Activated CD8-positive, alpha-beta memory T cell treated with anti-CD3 and anti-CD28 coated beads, Interleukin-2, amount 50 U/mL, for 1 hour (primary cell): ENCODE measurements around the gene TRIM32.

Source experiments
- DNase-seq: peaks from one replicate; pipeline ENCODE4 v3.0.0-alpha.2; 2020; ENCODE audit errors: extremely low read depth

TRIM32 gene, protein sequence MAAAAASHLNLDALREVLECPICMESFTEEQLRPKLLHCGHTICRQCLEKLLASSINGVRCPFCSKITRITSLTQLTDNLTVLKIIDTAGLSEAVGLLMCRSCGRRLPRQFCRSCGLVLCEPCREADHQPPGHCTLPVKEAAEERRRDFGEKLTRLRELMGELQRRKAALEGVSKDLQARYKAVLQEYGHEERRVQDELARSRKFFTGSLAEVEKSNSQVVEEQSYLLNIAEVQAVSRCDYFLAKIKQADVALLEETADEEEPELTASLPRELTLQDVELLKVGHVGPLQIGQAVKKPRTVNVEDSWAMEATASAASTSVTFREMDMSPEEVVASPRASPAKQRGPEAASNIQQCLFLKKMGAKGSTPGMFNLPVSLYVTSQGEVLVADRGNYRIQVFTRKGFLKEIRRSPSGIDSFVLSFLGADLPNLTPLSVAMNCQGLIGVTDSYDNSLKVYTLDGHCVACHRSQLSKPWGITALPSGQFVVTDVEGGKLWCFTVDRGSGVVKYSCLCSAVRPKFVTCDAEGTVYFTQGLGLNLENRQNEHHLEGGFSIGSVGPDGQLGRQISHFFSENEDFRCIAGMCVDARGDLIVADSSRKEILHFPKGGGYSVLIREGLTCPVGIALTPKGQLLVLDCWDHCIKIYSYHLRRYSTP

GRCh38 chr9:116687074-116687753, at the start of gene TRIM32:
TSS of gene TRIM32 (plus strand) at chr9:116687305. CDS start at chr9:116697743, 10,438 bp downstream.
- peak; percentile 71 for DNase-seq

- DNase-seq: no peak
Observed at GRCh38 chr9:116639251-116639741, 47.8 kb upstream of the TRIM32 start.

DNA sequence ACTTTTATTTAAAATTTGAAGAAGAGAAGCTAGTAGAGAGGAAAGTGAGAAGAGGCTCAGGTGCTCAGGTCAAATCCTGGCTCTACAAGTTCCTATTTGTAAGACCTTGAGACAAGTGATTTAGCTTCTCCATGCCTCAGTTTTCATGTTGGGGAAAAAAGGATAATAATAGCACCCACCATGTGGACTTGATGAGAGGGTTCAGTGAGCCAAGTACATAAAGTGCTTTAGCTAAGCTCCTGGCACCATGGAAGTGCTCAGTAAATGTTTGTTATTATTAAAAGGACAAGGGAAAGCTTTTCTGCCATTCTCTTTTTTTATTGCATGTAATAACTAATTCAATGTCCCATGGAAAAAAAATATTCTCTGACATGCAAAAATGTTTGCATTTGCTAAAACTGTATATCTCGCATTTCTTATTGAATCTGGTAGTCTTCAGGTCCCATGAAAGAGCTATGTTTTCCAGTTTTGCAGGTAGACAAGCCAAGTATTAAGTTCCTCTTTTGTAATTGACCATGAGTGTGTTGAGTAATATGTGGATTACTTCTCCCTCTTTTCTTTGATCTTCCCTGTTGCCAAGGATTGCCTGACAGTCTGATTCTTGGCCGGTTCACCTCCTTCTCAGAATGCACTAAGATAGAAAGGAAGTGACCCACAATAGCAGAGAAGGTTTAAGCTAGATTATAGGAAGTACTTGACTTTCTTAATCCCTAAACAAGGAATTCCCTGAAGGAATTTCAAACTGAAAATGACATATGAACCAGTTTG, 45.6 kb upstream of the TRIM32 start:
- DNase-seq: no peak

DNA sequence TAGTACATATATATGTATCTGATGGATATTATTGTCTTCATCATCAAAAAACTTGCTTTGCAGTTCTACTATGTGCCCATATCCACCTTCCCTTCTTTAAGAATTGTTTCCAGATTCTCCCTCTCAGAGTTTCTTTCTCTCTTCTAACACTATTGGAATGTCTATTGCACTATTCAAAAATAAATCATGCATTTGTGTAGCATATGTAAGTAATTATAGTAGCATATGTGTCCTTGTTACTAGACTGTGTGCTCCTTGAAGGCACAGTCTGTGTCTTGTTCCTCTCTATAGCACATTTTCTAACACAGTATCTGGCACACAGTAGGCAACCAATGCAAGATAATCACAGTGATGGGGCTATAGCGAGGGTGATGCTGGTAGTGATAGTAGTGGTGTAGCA, 43.4 kb upstream of the TRIM32 start:
- DNase-seq: no peak

DNA sequence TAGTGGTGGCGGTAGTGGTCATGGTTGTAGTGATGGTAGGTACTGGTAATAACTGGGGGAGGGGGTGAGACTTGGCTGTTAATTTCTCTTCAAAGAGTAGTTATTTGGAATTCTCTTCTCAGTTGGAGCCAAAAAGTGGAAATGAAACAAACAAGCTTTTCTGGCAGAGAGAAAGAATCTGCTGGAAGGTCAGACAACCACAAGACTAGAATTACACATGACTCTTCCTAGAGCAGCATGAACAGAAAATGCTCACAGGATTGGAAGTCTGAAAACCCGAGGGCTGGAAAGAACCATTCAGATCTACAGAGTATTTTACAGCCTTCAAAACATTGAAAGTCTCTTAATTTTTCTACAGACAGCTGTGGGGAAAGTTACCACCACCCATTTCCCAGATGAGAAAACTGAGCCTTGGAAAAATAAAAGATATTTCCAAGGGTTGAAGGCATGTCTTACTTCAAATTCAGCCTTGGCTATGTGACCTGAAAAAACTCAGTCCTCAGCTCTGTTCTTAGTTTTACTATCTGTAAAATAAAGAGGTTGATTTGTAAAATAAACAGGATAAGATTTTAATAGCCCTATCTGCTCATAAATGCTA, 42.9 kb upstream of the TRIM32 start:
- no peak for DNase-seq

GRCh38 chr9:116646661-116647514, 40.2 kb upstream of the TRIM32 start:
- DNase-seq: no peak

DNA sequence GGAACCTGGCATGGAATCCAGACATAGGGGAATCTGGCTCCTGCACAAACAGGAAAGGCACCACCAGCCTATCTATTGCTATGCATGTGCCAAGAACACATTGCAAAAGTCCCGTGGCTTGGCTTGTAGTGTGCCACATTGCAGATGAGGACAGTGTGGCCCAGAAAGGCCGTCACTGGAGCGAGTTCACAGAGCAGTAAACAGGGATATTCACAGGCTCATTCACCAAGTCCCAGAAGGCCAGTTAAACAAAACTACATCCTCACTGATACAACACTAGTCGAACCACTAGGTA, 39.6 kb upstream of the TRIM32 start:
- no peak for DNase-seq

DNA sequence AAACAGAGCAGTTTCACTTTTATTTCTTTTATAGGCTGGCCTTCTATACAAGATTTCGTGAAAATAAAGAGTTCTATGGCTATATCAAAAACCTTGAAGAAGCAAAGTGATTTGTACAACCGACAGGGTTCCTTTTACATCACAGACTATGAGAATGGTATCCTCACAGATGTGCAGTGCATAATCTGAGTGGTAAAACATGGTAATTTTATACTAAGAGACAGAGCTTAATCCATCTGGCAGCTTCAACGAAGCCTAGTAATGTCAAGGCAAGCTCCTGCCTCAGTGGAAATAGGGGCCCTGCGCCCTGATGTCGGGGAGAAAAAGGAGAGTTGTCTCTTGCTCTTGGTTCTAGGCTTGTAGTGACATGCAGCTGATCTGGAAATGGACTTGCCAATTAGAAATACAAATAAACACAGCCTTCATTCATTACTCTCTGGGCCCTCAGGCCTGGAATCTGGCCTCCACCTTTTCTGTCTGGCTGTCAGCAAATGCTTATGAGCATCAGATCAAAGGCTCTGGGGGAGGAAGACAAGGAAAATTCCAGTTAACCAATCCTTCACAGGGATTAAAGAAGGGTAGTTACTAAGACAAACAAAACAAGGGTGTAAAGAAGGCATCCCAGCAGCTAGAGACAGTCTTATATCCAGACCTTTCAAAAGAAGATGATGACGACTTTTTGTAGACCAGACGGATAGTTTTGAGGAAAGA, 33.6 kb upstream of the TRIM32 start:
- DNase-seq: no peak

- DNase-seq: no peak
Observed at GRCh38 chr9:116654059-116654355, 33.1 kb upstream of the TRIM32 start.

DNA sequence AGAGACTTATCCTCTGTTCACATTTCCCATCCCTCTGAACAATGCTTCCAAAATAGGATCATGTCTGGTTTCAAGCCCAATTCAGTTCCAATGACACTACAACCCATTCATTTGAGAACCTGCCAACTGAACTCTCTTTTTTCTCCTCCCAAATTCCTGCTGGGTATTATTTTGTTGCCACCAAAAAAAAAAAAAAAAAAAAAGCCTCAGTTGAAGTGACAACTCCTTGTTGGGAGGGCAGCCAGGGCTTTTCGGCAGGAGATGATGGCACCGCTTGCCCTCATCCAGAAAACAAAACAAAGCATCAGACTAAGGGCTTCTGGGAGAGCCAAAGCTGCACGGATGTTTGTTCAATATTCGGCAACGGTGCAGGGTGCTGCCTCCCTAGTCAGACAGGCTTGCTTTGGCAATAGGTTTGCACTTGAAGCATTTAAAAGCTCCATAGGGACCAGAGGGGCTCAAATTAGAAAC, 30.6 kb upstream of the TRIM32 start:
- no peak for DNase-seq

DNA sequence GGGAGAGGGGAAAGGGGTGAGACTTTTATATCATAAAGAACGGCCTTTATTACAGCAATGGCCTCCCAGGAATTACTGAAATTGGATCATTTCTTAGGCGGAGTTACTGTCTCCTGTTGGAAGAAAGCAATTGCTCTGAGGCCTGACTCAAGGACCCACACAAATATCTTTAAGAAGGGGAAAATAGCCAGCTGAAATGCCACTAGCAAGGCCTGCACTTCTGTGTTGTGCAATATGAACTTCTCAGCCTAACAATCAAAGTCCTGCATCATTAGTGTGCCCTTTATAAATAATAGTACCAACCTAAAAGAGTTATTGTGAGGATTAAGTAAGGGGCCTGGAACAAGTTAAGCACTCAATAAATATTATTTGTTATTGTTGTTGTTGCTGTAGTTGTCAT, 30.1 kb upstream of the TRIM32 start:
- no peak for DNase-seq

- no peak for DNase-seq
Observed at GRCh38 chr9:116658265-116658664, 28.8 kb upstream of the TRIM32 start.

- no peak for DNase-seq
Observed at GRCh38 chr9:116661037-116661954, 25.8 kb upstream of the TRIM32 start.

DNA sequence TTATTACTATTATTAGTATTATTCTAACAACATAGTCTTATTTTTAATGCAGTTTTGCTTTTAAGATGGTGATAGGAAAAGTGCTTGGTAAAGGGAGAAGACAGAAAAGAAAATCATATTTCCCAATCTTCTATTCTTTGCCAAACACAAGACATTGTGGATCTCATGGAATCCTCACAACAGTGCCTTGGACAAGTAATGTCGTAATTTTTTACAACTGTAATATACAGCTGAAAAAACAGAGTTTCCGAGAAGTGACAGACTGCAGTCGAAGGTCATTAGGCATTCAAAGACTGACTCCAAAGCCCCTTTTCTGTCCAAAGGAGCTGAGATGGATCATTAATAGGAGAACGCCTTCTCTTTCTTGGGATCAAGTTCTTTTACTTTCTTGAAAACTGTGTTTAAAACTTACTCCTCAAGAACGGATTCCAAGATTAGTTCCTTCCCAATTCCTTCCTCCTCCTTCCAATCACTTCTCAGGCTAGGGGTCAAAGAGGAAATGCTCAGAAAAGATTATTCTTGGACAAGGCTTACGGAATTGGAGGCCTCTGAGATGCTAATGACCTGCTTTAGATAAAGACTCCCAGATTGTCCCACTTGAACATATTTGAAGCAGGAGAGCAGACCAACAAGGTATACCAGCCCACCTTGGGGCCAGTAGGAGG, 24.3 kb upstream of the TRIM32 start:
- no peak for DNase-seq

DNA sequence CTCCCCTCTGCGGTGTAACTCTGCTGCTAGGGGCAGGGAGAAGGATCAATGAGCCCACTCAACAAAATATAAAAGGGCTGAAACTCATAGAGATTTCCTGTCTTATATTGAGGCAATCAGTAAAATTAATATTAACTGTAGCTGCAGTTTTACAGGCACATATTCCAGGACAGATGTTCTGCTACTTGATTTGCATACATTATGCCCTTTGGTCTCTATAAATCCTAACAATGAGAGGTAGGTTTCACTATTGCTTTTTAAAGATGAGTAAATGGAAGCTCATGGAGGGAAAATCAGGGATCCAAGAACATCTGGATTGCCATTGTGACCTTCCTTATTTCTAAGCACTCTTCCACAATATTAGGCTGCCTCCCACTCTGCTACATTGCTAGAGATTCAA, 23.5 kb upstream of the TRIM32 start:
- DNase-seq: no peak

DNA sequence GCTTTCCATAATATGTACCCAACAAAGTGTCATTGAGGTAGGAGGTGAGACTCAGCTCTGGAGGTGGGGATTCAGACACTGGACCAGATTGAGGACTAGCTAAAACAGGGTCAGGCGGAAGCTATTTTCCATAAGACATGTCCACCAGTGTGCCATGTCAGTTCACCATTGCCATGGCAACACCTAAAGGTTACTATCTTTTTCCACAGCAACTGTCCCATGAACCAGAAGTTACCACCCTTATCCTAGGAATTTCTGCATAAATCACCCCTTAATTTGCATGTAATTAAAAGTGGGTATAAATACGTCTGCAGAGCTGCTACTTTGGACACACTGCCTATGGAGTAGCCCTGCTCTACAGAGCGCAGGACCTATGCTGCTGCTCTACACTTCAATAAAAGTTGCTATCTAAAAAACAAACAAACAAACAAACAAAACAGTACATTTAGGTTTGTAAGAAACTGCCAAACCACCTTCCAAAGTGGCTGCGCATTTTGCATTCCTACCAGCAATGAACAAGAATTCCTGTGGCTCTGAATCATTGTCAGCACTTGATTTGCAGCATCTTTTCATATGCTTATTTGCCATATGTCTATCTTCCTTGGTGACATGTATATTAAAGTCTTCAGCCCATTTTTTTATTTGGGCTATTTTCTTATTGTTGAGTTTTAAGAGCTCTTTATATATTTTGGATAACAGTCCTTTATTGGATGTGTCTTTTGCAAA, 18.0 kb upstream of the TRIM32 start:
- DNase-seq: no peak

DNA sequence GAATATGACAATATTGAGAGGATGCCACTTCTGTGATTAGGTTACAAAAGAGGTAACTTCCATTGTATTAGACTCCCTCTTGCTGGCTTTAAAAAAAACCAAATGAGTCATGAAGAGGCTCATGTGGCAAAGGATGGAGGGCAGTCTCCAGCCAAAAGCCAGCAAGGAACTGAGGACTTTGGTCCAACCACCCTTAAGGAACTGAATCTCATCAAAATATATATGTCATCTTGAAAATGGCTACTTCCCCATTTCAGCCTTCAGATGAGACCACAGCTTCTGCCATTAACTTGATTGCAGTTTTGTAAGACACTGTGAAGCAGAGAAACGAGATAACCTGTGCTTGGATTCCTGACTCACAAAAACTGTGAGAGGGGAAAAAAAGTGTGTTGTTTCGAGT, 15.5 kb upstream of the TRIM32 start:
- DNase-seq: no peak

DNA sequence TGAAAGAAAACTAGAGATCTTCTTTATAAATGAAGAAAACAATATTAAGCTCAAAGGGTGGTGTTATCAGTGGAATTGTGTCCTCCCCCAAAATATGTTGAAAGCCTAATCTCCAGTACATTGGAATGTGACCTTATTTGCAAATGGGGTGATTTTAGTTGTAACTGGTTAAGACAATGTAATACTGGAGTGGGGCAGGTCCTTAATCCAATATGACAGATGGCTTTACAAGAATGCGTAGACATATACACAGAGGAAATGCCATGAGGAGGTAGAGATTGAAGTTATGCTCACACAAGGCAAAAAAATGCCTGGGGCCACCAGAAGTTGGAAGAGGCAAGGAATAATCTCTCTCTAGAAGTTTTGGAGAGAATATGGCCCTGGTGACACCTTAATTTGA, 13.7 kb upstream of the TRIM32 start:
- DNase-seq: no peak
